Measurements from ENCODE around the gene TUT7.

DNA sequence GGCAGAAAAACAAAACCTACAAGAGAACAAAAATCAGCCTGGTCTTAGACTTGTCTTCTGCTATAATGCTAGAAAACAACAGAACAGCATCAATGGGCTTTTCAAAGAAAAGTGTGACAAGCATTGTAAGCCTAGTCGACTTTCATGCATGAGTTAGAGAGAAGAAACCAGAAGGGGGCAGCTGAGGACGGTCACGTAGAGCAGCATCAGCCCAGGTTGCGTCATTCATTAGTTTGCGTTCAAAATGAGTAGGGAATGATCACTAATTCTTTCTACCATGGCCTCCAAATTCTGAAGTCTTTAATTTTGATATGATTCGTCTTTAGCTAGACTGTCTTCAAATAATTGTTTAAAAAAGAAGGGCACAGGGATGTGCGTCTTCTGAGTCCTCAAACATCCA, 67.2 kb downstream of the TUT7 start:
- no peak for TF ChIP-seq POLR2AphosphoS5 (IDR thresholded peaks at IDR 0.05; ENCODE audit: low read depth, low read length)
- TF ChIP-seq POLR2A (IDR thresholded peaks at IDR 0.05; ENCODE audit: low read depth, low read length), result no peak
- no peak for TF ChIP-seq TAF1 (IDR thresholded peaks at IDR 0.05; ENCODE audit: low read depth, low read length)
- TF ChIP-seq SPI1 (IDR thresholded peaks at IDR 0.05; ENCODE audit: low read depth, low read length), result no peak
